H9 (cell line): ENCODE measurements around the gene CMSS1. TPM values are rescaled to one million over a fixed set of nuclear protein-coding genes. Genes with fewer than 3 reads are reported as not detected.
A peak's percentile ranks its signal among the peaks of the same experiment; 100 is the strongest.

Experiments used
- DNase-seq: peaks from one replicate; pipeline ENCODE4 v3.0.0-alpha.2; 2017
- H2AFZ ChIP-seq: one replicate; pipeline ENCODE4 v1.6.1; 2013; ENCODE audit warnings: mild to moderate bottlenecking, low read length, control low read depth, moderate library complexity
- H2AK5ac ChIP-seq: 2 replicates; pipeline ENCODE4 v1.6.1; 2013; ENCODE audit warnings: low read length, control low read depth, mixed read lengths; ENCODE audit not compliant: insufficient read length
- H2BK120ac ChIP-seq: one replicate; pipeline ENCODE4 v1.6.1; 2013; ENCODE audit warnings: low read depth, mild to moderate bottlenecking, low read length, control low read depth, inconsistent platforms; ENCODE audit not compliant: poor library complexity, severe bottlenecking
- H2BK12ac ChIP-seq: 2 replicates; pipeline ENCODE4 v1.6.1; 2013; ENCODE audit warnings: low read length, control low read depth, mixed read lengths, low read depth; ENCODE audit not compliant: insufficient read length
- H2BK15ac ChIP-seq: 2 replicates; pipeline ENCODE4 v1.6.1; 2013; ENCODE audit warnings: low read depth, low read length, control low read depth
- H2BK20ac ChIP-seq: one replicate; pipeline ENCODE4 v1.6.1; 2013; ENCODE audit warnings: low read depth, mild to moderate bottlenecking, low read length, control low read depth, inconsistent platforms; ENCODE audit not compliant: poor library complexity, severe bottlenecking
- H2BK5ac ChIP-seq: 2 replicates; pipeline ENCODE4 v1.6.1; 2013; ENCODE audit warnings: low read length, control low read depth, mixed read lengths; ENCODE audit not compliant: insufficient read length
- H3K14ac ChIP-seq: 2 replicates; pipeline ENCODE4 v1.6.1; 2013; ENCODE audit warnings: low read length, control low read depth; ENCODE audit not compliant: insufficient read depth
- H3K18ac ChIP-seq: 2 replicates; pipeline ENCODE4 v1.6.1; 2013; ENCODE audit warnings: low read depth, mild to moderate bottlenecking, mixed read lengths, low read length, control low read depth; ENCODE audit not compliant: insufficient read length
- H3K23ac ChIP-seq: 2 replicates; pipeline ENCODE4 v1.6.1; 2013; ENCODE audit warnings: low read length, control low read depth, mixed read lengths, low read depth; ENCODE audit not compliant: insufficient read length
- H3K23me2 ChIP-seq: 2 replicates; pipeline ENCODE4 v1.6.1; 2013; ENCODE audit warnings: low read depth, mild to moderate bottlenecking, mixed read lengths, low read length, control low read depth; ENCODE audit not compliant: insufficient read length, poor library complexity, severe bottlenecking
- H3K27ac ChIP-seq: 2 replicates; pipeline ENCODE4 v1.5.1; 2013; ENCODE audit warnings: low read length, control low read depth, mixed read lengths, low read depth; ENCODE audit not compliant: insufficient read length
- H3K27me3 ChIP-seq: 2 replicates; pipeline ENCODE4 v1.6.1; 2013; ENCODE audit warnings: low read length, control low read depth, inconsistent platforms; ENCODE audit not compliant: insufficient read depth
- H3K4ac ChIP-seq: 2 replicates; pipeline ENCODE4 v1.6.1; 2013; ENCODE audit warnings: low read depth, mild to moderate bottlenecking, control low read depth, inconsistent platforms, low read length, moderate library complexity
- H3K4me1 ChIP-seq: 2 replicates; pipeline ENCODE4 v1.6.1; 2013; ENCODE audit warnings: low read length, control low read depth, inconsistent platforms; ENCODE audit not compliant: insufficient read depth
- H3K4me2 ChIP-seq: 2 replicates; pipeline ENCODE4 v1.6.1; 2013; ENCODE audit warnings: low read length, control low read depth, mixed read lengths; ENCODE audit not compliant: insufficient read length, insufficient read depth
- H3K56ac ChIP-seq: 2 replicates; pipeline ENCODE4 v1.6.1; 2013; ENCODE audit warnings: low read depth, mild to moderate bottlenecking, mixed read lengths, low read length, control low read depth; ENCODE audit not compliant: insufficient read length
- H3K79me1 ChIP-seq: 2 replicates; pipeline ENCODE4 v1.6.1; 2013; ENCODE audit warnings: low read depth, mild to moderate bottlenecking, moderate library complexity, low read length, control low read depth, inconsistent platforms; ENCODE audit not compliant: insufficient read depth, poor library complexity, severe bottlenecking
- H3K79me2 ChIP-seq: 2 replicates; pipeline ENCODE4 v1.6.1; 2013; ENCODE audit warnings: low read length, control low read depth, inconsistent platforms; ENCODE audit not compliant: insufficient read depth
- H3K9ac ChIP-seq: 2 replicates; pipeline ENCODE4 v1.6.1; 2013; ENCODE audit warnings: low read length, control low read depth, mixed read lengths; ENCODE audit not compliant: insufficient read length; ENCODE audit errors: extremely low read depth
- H3K9me3 ChIP-seq: one replicate; pipeline ENCODE4 v1.6.1; 2013; ENCODE audit warnings: low read depth, low read length, inconsistent platforms; ENCODE audit not compliant: control insufficient read depth
- H3T11ph ChIP-seq: one replicate; pipeline ENCODE4 v1.6.1; 2013; ENCODE audit warnings: mild to moderate bottlenecking, low read length, control low read depth, inconsistent platforms
- H4K20me1 ChIP-seq: one replicate; pipeline ENCODE4 v1.6.1; 2013; ENCODE audit not compliant: control insufficient read depth, insufficient read length, insufficient read depth
- H4K5ac ChIP-seq: 2 replicates; pipeline ENCODE4 v1.6.1; 2013; ENCODE audit warnings: low read depth, mild to moderate bottlenecking, mixed read lengths, low read length, control low read depth; ENCODE audit not compliant: insufficient read length
- H4K8ac ChIP-seq: replicated peaks from 2 replicates; pipeline ENCODE4 v1.6.1; 2013; ENCODE audit warnings: low read length, control low read depth, mixed read lengths, low read depth; ENCODE audit not compliant: insufficient read length
- H4K91ac ChIP-seq: 2 replicates; pipeline ENCODE4 v1.6.1; 2013; ENCODE audit warnings: low read depth, mild to moderate bottlenecking, moderate library complexity, mixed read lengths, low read length, control low read depth; ENCODE audit not compliant: insufficient read length
- H3K27ac Mint-ChIP-seq, 3 experiments: 2 replicates in 2 of 3; 3 replicates in 1 of 3; pipeline ENCODE4 v1.8.0; 2020 to 2021; ENCODE audit warnings: mixed read lengths in 3 of 3, mild to moderate bottlenecking in 1 of 3, moderate library complexity in 1 of 3
- H3K27me3 Mint-ChIP-seq: 2 replicates; pipeline ENCODE4 v1.8.0; 2021; ENCODE audit warnings: low read depth, mild to moderate bottlenecking, moderate library complexity, mixed read lengths
- H3K36me3 Mint-ChIP-seq, 3 experiments: 2 replicates in 2 of 3; 3 replicates in 1 of 3; pipeline ENCODE4 v1.8.0; 2020 to 2021; ENCODE audit warnings: low read depth in 3 of 3, mixed read lengths in 3 of 3; ENCODE audit not compliant: insufficient read depth in 1 of 3
- H3K4me1 Mint-ChIP-seq, 2 experiments: 2 replicates each; pipeline ENCODE4 v1.8.0; 2020; ENCODE audit warnings: mixed read lengths in 2 of 2
- H3K4me3 Mint-ChIP-seq, 2 experiments: 2 replicates in 1 of 2; 3 replicates in 1 of 2; pipeline ENCODE4 v1.8.0; 2020 to 2021; ENCODE audit warnings: mild to moderate bottlenecking in 2 of 2, mixed read lengths in 2 of 2, moderate library complexity in 1 of 2
- H3K9me3 Mint-ChIP-seq, 2 experiments: 2 replicates in 1 of 2; 3 replicates in 1 of 2; pipeline ENCODE4 v1.8.0; 2020; ENCODE audit warnings: mild to moderate bottlenecking in 2 of 2, mixed read lengths in 2 of 2, moderate library complexity in 1 of 2
- WGBS: extraction: QIAGEN DNeasy Blood & Tissue Kit; methylation state at CpG from one replicate; pipeline ENCODE4 v1.1.7; 2013; ENCODE audit warnings: missing lambda C conversion rate, low lambda C conversion rate, mixed read lengths; ENCODE audit not compliant: insufficient read length; ENCODE audit errors: extremely low coverage; 5-methylcytosine and 5-hydroxymethylcytosine counted together
- total RNA-seq: library from RNA; stranded (reverse); gene quantifications from 2 replicates; pipeline ENCODE4 v1.2.1, GENCODE V29; 2021
- TF ChIP-seq, protein P1 (sequence below): fragments of 200-600 bp; sonication (generic); conservative IDR thresholded peaks from 3 replicates; pipeline ENCODE4 v1.8.0; 2021; ENCODE audit warnings: antibody characterized with exemption, mild to moderate bottlenecking

Gene CMSS1
- total RNA-seq, 1 experiment from 2014 or later, result 61.8 TPM

DNA sequence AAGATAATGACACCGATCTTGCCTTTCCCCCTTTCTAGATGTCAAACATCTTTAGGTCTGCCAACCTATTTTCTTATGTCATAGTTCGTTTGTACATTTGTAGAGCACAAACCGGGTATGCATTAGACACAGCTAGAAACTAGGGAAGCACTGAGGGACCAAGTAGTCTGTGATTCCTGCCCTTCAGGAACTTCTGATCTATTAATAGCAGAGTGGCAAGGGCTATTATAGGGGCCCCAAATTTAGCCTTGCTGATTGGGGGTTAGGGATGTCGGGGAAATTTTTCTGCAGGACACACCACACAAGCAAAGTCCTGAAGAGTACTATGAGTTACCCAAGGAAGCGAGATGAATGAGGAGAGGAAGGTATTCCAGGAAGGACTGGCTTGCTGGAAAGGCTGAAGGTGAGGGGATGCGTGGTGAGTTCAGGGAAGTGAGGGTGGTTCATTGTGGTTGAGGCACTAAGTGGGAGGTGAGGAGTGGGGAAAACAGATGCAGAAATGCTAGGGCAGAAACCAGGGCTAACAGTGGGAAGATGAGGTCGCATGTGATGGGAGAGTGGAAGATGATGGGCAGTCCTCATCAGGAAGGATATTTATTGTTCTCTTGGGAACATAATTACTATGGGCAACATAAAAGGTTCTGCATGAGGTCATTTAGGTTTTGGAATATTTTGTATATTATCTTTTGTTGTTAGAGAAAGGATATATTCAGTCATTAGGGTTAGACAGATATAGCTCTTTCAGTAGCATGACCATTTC, 144.3 kb downstream of the CMSS1 start:
- WGBS, result no CpG with 5 or more reads among the region's 7 CpGs
- Histone ChIP-seq H2AK5ac (no peak overlapping the region), H4K8ac (no peak overlapping the region), H2BK12ac (no peak overlapping the region), H3K79me1 (no peaks in the 10 kb centered on the region), H3K79me2 (no peaks in the 10 kb centered on the region), H3K18ac (no peak overlapping the region), H2BK20ac (no peak overlapping the region), H3T11ph (no peak overlapping the region), H3K23me2 (no peaks in the 10 kb centered on the region), H3K9me3 (no peaks in the 10 kb centered on the region), H2BK120ac (no peak overlapping the region), H2BK5ac (no peak overlapping the region), H3K4ac (no peak overlapping the region), H3K56ac (no peak overlapping the region), H2AFZ (no peak overlapping the region), H3K14ac (peak overlapping the region; percentile 55; the same call in 1 of the 2 replicates), H2BK15ac (no peak overlapping the region; the same call in 1 of the 2 replicates), H4K91ac (no peak overlapping the region), H4K20me1 (no peaks in the 10 kb centered on the region), H3K27me3 (no peaks in the 10 kb centered on the region), H4K5ac (no peak overlapping the region), H3K4me1 (no peaks in the 10 kb centered on the region; the same call in 1 of the 2 replicates), H3K27ac (no peak overlapping the region), H3K9ac (no peak overlapping the region), H3K23ac (no peak overlapping the region), H3K4me2 (no peak overlapping the region)
- no peaks in the 10 kb centered on the region for H3K36me3 Mint-ChIP-seq
- TF ChIP-seq, protein P1, sequence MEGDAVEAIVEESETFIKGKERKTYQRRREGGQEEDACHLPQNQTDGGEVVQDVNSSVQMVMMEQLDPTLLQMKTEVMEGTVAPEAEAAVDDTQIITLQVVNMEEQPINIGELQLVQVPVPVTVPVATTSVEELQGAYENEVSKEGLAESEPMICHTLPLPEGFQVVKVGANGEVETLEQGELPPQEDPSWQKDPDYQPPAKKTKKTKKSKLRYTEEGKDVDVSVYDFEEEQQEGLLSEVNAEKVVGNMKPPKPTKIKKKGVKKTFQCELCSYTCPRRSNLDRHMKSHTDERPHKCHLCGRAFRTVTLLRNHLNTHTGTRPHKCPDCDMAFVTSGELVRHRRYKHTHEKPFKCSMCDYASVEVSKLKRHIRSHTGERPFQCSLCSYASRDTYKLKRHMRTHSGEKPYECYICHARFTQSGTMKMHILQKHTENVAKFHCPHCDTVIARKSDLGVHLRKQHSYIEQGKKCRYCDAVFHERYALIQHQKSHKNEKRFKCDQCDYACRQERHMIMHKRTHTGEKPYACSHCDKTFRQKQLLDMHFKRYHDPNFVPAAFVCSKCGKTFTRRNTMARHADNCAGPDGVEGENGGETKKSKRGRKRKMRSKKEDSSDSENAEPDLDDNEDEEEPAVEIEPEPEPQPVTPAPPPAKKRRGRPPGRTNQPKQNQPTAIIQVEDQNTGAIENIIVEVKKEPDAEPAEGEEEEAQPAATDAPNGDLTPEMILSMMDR, result no peak
- H3K27ac Mint-ChIP-seq, result peak overlapping the region in 1 of 3 experiments; percentile 2; a peak in 2 of 7 replicates
- H3K4me1 Mint-ChIP-seq, result peaks cover 0 to 4% of the 10 kb centered on the region in 2 experiments; a peak in 1 of 4 replicates
- H3K4me3 Mint-ChIP-seq, result no peak overlapping the region
- no peak for DNase-seq
- no peaks in the 10 kb centered on the region for H3K9me3 Mint-ChIP-seq
- H3K27me3 Mint-ChIP-seq, result no peaks in the 10 kb centered on the region
